Caco-2 (cell line): ENCODE results near the gene TTC39C. TPM values are rescaled to one million over a fixed set of nuclear protein-coding genes. Genes with fewer than 3 reads are reported as not detected.

Experiments
- BruUV-seq: library from RNA; stranded (reverse); fragments of 400-500 nt; replicated peaks from 2 replicates; lab custom pipeline; 2021; lab: Mats Ljungman, UMichigan
- CTCF ChIA-PET: fragments of 300-600 bp; sonication (Branson Sonifier 250); formaldehyde crosslinking; loops from one replicate; lab custom pipeline; 2022; ENCODE audit warnings: antibody characterized with exemption; lab: Charles Lee
- POLR2A ChIA-PET: fragments of 300-600 bp; sonication (Branson Sonifier 250); formaldehyde crosslinking; loops from one replicate; lab custom pipeline; 2022; ENCODE audit warnings: antibody characterized with exemption; lab: Charles Lee
- DNase-seq, 2 experiments: peaks; one replicate each; pipeline versions ENCODE4 v3.0.0 to v3.0.0-alpha.2; 2020 to 2022
- H3K27me3 ChIP-seq: replicated peaks from 2 replicates; pipeline ENCODE4 v1.6.0; 2011; ENCODE audit warnings: low read length; ENCODE audit not compliant: control insufficient read depth, insufficient read depth
- H3K36me3 ChIP-seq: 2 replicates; pipeline ENCODE4 v1.5.1; 2011; ENCODE audit warnings: low read length; ENCODE audit not compliant: control insufficient read depth, insufficient read depth
- H3K4me1 ChIP-seq: fragments of 250-450 bp; sonication (Bioruptor Pico); 2 replicates; pipeline ENCODE4 v1.5.1; 2020; ENCODE audit warnings: mild to moderate bottlenecking
- H3K4me3 ChIP-seq: 2 replicates; pipeline ENCODE4 v1.5.1; 2011; ENCODE audit warnings: low read depth, mild to moderate bottlenecking, control low read depth, low read length
- H3K9me3 ChIP-seq: fragments of 250-450 bp; sonication (Bioruptor Pico); 2 replicates; pipeline ENCODE4 v1.5.1; 2020; ENCODE audit warnings: mild to moderate bottlenecking, moderate library complexity
- H3K27ac Mint-ChIP-seq: one replicate; pipeline ENCODE4 v1.8.0; 2022; ENCODE audit warnings: mixed read lengths; ENCODE audit not compliant: unreplicated experiment
- H3K27me3 Mint-ChIP-seq: one replicate; pipeline ENCODE4 v1.8.0; 2022; ENCODE audit warnings: mixed read lengths; ENCODE audit not compliant: insufficient read depth, unreplicated experiment
- H3K36me3 Mint-ChIP-seq: one replicate; pipeline ENCODE4 v1.8.0; 2022; ENCODE audit warnings: mild to moderate bottlenecking, mixed read lengths; ENCODE audit not compliant: insufficient read depth, unreplicated experiment
- H3K4me1 Mint-ChIP-seq: one replicate; pipeline ENCODE4 v1.8.0; 2022; ENCODE audit warnings: low read depth, mixed read lengths; ENCODE audit not compliant: unreplicated experiment
- H3K4me3 Mint-ChIP-seq: one replicate; pipeline ENCODE4 v1.8.0; 2022; ENCODE audit warnings: mild to moderate bottlenecking, moderate library complexity, mixed read lengths; ENCODE audit not compliant: unreplicated experiment
- H3K9me3 Mint-ChIP-seq: one replicate; pipeline ENCODE4 v1.8.0; 2022; ENCODE audit warnings: mixed read lengths; ENCODE audit not compliant: unreplicated experiment
- CTCF ChIP-seq, 2 experiments: fragments of 200-600 bp in 1 of 2; IDR thresholded peaks; 1 replicate in 1 of 2; 2 replicates in 1 of 2; pipeline versions ENCODE4 v1.5.1 to v1.8.0; 2011 to 2022; ENCODE audit warnings: antibody characterized with exemption in 1 of 2, control low read depth in 1 of 2, inconsistent platforms in 1 of 2, low read depth in 1 of 2, low read length in 1 of 2, mild to moderate bottlenecking in 1 of 2, moderate library complexity in 1 of 2; ENCODE audit not compliant: insufficient read depth in 1 of 2, severe bottlenecking in 1 of 2, unreplicated experiment in 1 of 2
- intact Hi-C: fragments of 100-400 bp; cut with micrococcal nuclease; formaldehyde crosslinking; loops from one replicate; pipeline ENCODE4 v1.10.0; 2022; ENCODE audit not compliant: unreplicated experiment
- total RNA-seq: library from RNA; stranded (reverse); gene quantifications from 2 replicates; pipeline ENCODE4 v1.2.3, GENCODE V29; 2022

TTC39C gene
- total RNA-seq, 1 experiment from 2014 or later, result 9.3 TPM

- Mint-ChIP-seq H3K27me3 (peaks cover 2% of the 10 kb centered on the region), H3K9me3 (no peaks in the 10 kb centered on the region), H3K36me3 (no peaks in the 10 kb centered on the region), H3K4me3 (no peak overlapping the region), H3K4me1 (no peaks in the 10 kb centered on the region), H3K27ac (no peak overlapping the region)
- DNase-seq, result no peak
- TF ChIP-seq CTCF (IDR thresholded peaks at IDR 0.05; ENCODE audit: insufficient read depth in 1 of 2, low read depth in 1 of 2, low read length in 1 of 2, severe bottlenecking in 1 of 2, unreplicated experiment in 1 of 2), result no peak
- Histone ChIP-seq H3K4me3 (no peak overlapping the region), H3K36me3 (no peaks in the 10 kb centered on the region), H3K4me1 (no peaks in the 10 kb centered on the region), H3K9me3 (no peaks in the 10 kb centered on the region), H3K27me3 (no peaks in the 10 kb centered on the region)
- ChIA-PET POLR2A (no interaction called here), CTCF (no interaction called here)
- intact Hi-C loops, result no loop called here
- no TSS peak for BruUV-seq
These were observed 21.6 kb upstream of the TTC39C start for GRCh38 chr18:23992941-23993280.

GRCh38 chr18:23994361-23994902 lies 20.1 kb upstream of the TTC39C start:
- H3K4me3 Mint-ChIP-seq, result no peak overlapping the region
- DNase-seq, result no peak
- ChIA-PET CTCF (no interaction called here), POLR2A (no interaction called here)
- Histone ChIP-seq H3K27me3 (no peaks in the 10 kb centered on the region), H3K4me1 (no peaks in the 10 kb centered on the region), H3K36me3 (no peaks in the 10 kb centered on the region), H3K9me3 (no peaks in the 10 kb centered on the region), H3K4me3 (no peak overlapping the region)
- intact Hi-C loops, result no loop called here
- no peaks in the 10 kb centered on the region for H3K36me3 Mint-ChIP-seq
- no TSS peak for BruUV-seq
- H3K4me1 Mint-ChIP-seq, result no peaks in the 10 kb centered on the region
- H3K9me3 Mint-ChIP-seq, result no peaks in the 10 kb centered on the region
- no peak overlapping the region for H3K27ac Mint-ChIP-seq
- H3K27me3 Mint-ChIP-seq, result peaks cover 2% of the 10 kb centered on the region
- TF ChIP-seq CTCF (IDR thresholded peaks at IDR 0.05; ENCODE audit: insufficient read depth in 1 of 2, low read depth in 1 of 2, low read length in 1 of 2, severe bottlenecking in 1 of 2, unreplicated experiment in 1 of 2), result no peak

- H3K9me3 ChIP-seq, result no peaks in the 10 kb centered on the region
- peaks cover 2% of the 10 kb centered on the region for H3K27me3 Mint-ChIP-seq
- POLR2A ChIA-PET, result no interaction called here
- H3K9me3 Mint-ChIP-seq, result no peaks in the 10 kb centered on the region
- intact Hi-C loops, result no loop called here
- no TSS peak for BruUV-seq
- no peak for DNase-seq
- no peaks in the 10 kb centered on the region for H3K27me3 ChIP-seq
- TF ChIP-seq CTCF (IDR thresholded peaks at IDR 0.05; ENCODE audit: insufficient read depth in 1 of 2, low read depth in 1 of 2, low read length in 1 of 2, severe bottlenecking in 1 of 2, unreplicated experiment in 1 of 2), result no peak
- H3K4me3 ChIP-seq, result no peak overlapping the region
- H3K4me1 ChIP-seq, result no peaks in the 10 kb centered on the region
- CTCF ChIA-PET, result no interaction called here
- H3K36me3 Mint-ChIP-seq, result no peaks in the 10 kb centered on the region
- H3K4me3 Mint-ChIP-seq, result no peak overlapping the region
- H3K27ac Mint-ChIP-seq, result no peak overlapping the region
- H3K36me3 ChIP-seq, result no peaks in the 10 kb centered on the region
- no peaks in the 10 kb centered on the region for H3K4me1 Mint-ChIP-seq
These were observed 19.4 kb upstream of the TTC39C start for GRCh38 chr18:23995180-23995579.
